ENCODE data around the gene MSRB3. TPM values are rescaled to one million over a fixed set of nuclear protein-coding genes. Genes with fewer than 3 reads are reported as not detected.

The MSRB3 gene
- total and polyA plus RNA-seq, 9 donors, result 14.9 to 58.8 (median 27.1) TPM

- intact Hi-C loops (cut with DNase I), result no loop called here
- no peak for TF ChIP-seq POLR2A (IDR thresholded peaks at IDR 0.05)
- no peak for TF ChIP-seq EP300 (IDR thresholded peaks at IDR 0.05)
- TF ChIP-seq, protein P1, sequence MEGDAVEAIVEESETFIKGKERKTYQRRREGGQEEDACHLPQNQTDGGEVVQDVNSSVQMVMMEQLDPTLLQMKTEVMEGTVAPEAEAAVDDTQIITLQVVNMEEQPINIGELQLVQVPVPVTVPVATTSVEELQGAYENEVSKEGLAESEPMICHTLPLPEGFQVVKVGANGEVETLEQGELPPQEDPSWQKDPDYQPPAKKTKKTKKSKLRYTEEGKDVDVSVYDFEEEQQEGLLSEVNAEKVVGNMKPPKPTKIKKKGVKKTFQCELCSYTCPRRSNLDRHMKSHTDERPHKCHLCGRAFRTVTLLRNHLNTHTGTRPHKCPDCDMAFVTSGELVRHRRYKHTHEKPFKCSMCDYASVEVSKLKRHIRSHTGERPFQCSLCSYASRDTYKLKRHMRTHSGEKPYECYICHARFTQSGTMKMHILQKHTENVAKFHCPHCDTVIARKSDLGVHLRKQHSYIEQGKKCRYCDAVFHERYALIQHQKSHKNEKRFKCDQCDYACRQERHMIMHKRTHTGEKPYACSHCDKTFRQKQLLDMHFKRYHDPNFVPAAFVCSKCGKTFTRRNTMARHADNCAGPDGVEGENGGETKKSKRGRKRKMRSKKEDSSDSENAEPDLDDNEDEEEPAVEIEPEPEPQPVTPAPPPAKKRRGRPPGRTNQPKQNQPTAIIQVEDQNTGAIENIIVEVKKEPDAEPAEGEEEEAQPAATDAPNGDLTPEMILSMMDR (IDR thresholded peaks at IDR 0.05), result no peak
- no peaks in the 10 kb centered on the region for H3K4me1 ChIP-seq (ENCODE audit: insufficient read depth)
- no peaks in the 10 kb centered on the region for H3K27me3 ChIP-seq
- H3K36me3 ChIP-seq, result no peaks in the 10 kb centered on the region
- DNase-seq, result no peak
- H3K27ac ChIP-seq, result no peak overlapping the region
- no peaks in the 10 kb centered on the region for H3K9me3 ChIP-seq
- no peak overlapping the region for H3K4me3 ChIP-seq
Observed at GRCh38 chr12:65259501-65259900, 19.0 kb upstream of the MSRB3 start.

GRCh38 chr12:65263777-65264176, 14.7 kb upstream of the MSRB3 start:
- Histone ChIP-seq H3K9me3 (no peaks in the 10 kb centered on the region), H3K4me1 (ENCODE audit: insufficient read depth) (no peaks in the 10 kb centered on the region), H3K27me3 (no peaks in the 10 kb centered on the region), H3K27ac (no peak overlapping the region), H3K4me3 (no peak overlapping the region), H3K36me3 (no peaks in the 10 kb centered on the region)
- TF ChIP-seq, protein P1 (IDR thresholded peaks at IDR 0.05), result no peak
- no peak for TF ChIP-seq POLR2A (IDR thresholded peaks at IDR 0.05)
- no peak for TF ChIP-seq EP300 (IDR thresholded peaks at IDR 0.05)
- DNase-seq, result no peak
- intact Hi-C loops (cut with DNase I), result no loop called here
- 65 to 80% (median 74%) methylated on average over 4 of the region's 4 CpGs for WGBS, 3 donors

- Histone ChIP-seq H3K4me1 (ENCODE audit: insufficient read depth) (no peaks in the 10 kb centered on the region), H3K27me3 (no peaks in the 10 kb centered on the region), H3K27ac (no peak overlapping the region), H3K36me3 (no peaks in the 10 kb centered on the region), H3K9me3 (no peaks in the 10 kb centered on the region), H3K4me3 (no peak overlapping the region)
- TF ChIP-seq, protein P1 (IDR thresholded peaks at IDR 0.05), result no peak
- TF ChIP-seq POLR2A (IDR thresholded peaks at IDR 0.05) (no peak), EP300 (IDR thresholded peaks at IDR 0.05) (no peak)
- WGBS, 3 donors, result 83 to 87% (median 86%) methylated on average over 3 of the region's 3 CpGs
- DNase-seq, result no peak
- intact Hi-C loops (cut with DNase I), result no loop called here
Observed at GRCh38 chr12:65266408-65266807, 12.1 kb upstream of the MSRB3 start.

- 39 to 73% (median 56%) methylated on average over 1 of the region's 1 CpG for WGBS, 3 donors
- H3K27me3 ChIP-seq, result no peaks in the 10 kb centered on the region
- no peaks in the 10 kb centered on the region for H3K36me3 ChIP-seq
- H3K4me1 ChIP-seq (ENCODE audit: insufficient read depth), result no peaks in the 10 kb centered on the region
- no peaks in the 10 kb centered on the region for H3K9me3 ChIP-seq
- no peak for DNase-seq
- intact Hi-C loops (cut with DNase I), result no loop called here
- no peak overlapping the region for H3K27ac ChIP-seq
- H3K4me3 ChIP-seq, result no peak overlapping the region
- TF ChIP-seq EP300 (IDR thresholded peaks at IDR 0.05) (no peak), POLR2A (IDR thresholded peaks at IDR 0.05) (no peak)
- TF ChIP-seq, protein P1 (IDR thresholded peaks at IDR 0.05), result no peak
Observed at GRCh38 chr12:65269603-65270002, 8.9 kb upstream of the MSRB3 start.

All from ovary (tissue), 9 donors.